DMS153 treated with DMSO at 0.1 percent for 48 hours (cell line): ENCODE measurements around the gene NRXN3.

Source experiments
- DNase-seq: peaks from one replicate; lab custom pipeline; 2025; ENCODE audit not compliant: unreplicated experiment; lab: John Stamatoyannopoulos, UW

NRXN3 gene

DNA sequence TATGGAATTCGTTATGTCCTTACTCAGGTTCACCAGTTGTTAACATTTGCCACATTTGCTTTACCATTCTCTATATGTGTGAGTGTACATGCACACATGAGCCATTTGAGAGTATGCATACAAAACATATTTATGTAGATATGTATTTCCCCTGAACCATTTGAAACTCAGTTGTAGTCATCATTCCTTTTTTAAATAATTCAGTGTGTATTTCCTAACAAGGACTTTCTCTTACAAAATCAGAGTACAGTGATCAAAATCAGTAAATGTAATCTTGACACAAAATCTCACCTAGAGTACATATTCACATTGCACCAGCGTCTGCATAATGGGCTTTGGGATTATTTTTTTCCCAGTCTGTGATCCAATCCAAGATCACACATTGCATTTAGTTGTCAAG, 1656.2 kb downstream of the NRXN3 start:
- DNase-seq = no peak

DNA sequence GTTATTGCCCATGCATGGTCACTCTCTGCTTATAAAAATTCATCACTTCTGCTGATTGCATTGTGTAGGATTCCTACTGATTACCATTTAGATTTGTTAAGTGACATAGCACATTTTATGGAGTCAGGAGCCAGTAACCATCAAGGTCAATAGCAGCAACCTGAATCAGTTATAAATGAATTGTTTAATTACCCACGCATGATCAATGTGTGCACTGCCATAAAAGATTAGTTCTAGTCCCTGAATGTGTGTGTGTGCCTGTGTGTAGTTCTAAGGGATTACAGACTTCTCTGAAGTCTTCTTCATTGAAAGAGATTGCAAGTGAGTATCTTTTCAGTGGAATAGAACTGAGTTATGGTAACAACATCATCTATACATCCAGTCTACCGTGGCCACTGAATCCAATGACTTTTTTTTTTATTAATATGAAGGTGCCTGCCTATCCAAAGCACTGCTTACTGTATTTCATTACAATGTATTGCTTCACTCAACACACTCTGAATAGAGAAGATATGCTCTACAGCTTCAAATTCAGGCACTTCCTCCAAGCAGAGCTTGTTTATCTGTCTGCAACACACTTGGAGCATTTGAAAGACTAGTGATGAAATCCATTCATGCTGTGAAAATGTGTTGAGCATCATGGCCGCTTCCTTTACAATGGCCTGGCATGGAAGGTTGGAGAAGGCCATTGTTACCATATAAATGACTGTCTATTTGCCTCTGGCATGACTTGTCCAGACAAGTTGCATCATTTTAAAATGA, 1659.4 kb downstream of the NRXN3 start:
- no peak for DNase-seq

DNA sequence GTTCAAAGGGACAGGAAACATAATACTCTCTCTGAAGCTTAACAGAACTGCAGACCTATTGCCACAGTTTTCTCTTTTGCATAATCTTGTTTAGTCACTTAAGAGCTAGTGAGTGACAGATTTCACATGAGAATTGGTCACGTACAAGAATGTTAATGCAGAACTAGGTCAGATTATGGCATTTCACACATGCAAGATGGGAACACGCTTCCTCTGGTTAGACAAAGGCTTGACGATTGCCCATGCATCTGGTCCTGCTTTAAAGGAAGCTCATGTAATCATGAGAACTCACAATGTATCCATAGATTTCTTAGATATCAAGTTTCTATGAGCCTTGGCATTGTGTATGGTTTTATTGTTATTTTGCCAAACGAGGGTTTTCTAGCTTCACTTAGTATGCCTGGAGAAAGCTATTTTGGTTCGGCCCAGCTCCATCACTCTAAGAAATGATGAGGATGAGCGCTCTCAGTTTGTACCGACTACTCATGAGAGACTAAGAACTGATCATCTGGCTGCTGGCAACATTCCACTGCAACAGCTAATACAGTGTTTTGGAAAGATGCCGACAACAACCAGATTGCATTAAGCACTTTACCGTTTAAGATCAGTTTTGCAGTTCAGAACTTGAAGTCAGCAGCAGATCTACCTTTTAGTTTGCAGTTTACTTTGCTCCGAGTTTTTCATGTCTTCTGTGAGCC, 1661.2 kb downstream of the NRXN3 start:
- DNase-seq = no peak

- no peak for DNase-seq
Measured at GRCh38 chr14:79833781-79834180, 1663.6 kb downstream of the NRXN3 start.

GRCh38 chr14:79834868-79835267, 1664.7 kb downstream of the NRXN3 start:
- DNase-seq = no peak

GRCh38 chr14:79836577-79836976, 1666.4 kb downstream of the NRXN3 start:
- DNase-seq = no peak

DNA sequence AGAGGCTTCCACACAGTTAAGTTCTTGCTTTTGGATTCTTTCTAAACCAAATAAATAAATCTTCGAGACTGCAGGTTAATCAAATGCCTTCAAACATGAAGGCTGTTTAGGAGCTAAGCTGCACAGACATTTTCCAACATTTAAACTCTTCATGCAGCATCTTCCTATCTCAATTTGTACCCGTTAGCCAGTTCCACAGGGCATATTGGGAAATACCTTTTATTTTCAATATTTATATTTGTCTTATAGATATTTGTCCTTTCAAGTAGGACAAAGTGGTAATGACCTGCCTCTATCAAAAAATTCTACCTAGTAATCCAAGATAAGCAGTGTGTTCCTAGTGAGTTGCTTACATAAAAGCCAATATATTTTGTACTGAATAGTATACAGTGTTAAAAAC, 1667.5 kb downstream of the NRXN3 start:
- no peak for DNase-seq

- no peak for DNase-seq
Measured at GRCh38 chr14:79840103-79840502, 1669.9 kb downstream of the NRXN3 start.

GRCh38 chr14:79840831-79841230, 1670.7 kb downstream of the NRXN3 start:
- DNase-seq = no peak

DNA sequence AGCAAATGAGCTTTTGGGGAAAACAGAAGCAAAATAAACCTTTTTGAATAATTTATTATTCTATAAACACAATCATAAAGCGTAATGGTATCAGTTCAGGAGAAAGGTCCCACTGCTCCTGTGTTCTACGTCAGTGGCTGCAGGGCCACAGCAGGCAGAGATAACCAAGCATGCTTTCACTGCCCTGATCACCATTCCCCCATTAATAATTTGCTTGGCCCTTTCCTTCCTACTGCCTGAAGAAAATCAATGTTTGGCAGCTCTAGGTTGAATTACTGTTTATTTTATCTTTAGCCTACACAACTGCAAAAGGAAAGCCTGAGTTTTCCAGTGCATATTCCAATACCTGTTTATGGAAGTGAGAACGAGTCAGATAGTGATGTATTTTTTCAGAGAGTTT, 1671.3 kb downstream of the NRXN3 start:
- DNase-seq = no peak

- no peak for DNase-seq
Measured at GRCh38 chr14:79842270-79842669, 1672.1 kb downstream of the NRXN3 start.

- DNase-seq = no peak
Measured at GRCh38 chr14:79852950-79853744, 1683.0 kb downstream of the NRXN3 start.

DNA sequence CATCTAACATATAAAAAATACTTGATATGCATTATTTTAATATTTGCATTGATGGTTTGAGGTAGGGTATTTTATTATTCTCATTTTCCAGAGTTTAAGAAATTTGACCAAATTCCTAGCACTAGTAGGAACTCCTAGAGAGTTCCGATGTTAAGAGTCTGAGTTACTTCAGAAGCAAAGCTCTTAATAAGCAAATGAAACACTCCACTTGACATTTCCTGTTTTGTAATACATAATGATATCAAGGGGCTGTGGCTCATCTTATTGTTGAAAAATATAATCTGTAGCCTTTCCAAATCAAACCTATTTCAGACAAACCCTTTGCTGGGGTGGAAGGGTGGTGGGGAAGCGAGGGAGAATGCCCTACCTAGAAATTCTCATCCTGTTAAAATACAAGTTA, 1685.6 kb downstream of the NRXN3 start:
- no peak for DNase-seq

- no peak for DNase-seq
Measured at GRCh38 chr14:79856381-79856780, 1686.2 kb downstream of the NRXN3 start.

GRCh38 chr14:79861111-79861510, 1690.9 kb downstream of the NRXN3 start:
- no peak for DNase-seq

GRCh38 chr14:79862045-79862444, 1691.9 kb downstream of the NRXN3 start:
- DNase-seq = no peak

DNA sequence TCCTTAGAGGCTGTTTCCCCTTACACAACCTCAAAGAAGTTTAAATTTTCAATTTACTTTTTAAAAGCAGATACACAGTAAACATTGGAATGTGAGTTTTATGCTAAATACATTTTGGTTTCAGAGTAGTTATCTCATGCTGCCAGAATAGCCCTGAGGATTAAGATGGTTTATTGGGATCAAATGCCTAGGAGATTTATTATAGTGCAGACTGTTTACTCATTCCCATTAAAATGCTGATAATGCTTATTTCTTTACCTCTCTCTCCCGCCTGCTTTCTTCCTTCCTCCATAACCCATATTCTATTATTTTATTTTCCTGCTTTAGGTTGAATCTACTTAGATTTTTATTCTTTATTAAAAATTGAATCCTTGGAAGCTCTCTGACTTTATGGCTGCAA, 1701.0 kb downstream of the NRXN3 start:
- DNase-seq = no peak

DNA sequence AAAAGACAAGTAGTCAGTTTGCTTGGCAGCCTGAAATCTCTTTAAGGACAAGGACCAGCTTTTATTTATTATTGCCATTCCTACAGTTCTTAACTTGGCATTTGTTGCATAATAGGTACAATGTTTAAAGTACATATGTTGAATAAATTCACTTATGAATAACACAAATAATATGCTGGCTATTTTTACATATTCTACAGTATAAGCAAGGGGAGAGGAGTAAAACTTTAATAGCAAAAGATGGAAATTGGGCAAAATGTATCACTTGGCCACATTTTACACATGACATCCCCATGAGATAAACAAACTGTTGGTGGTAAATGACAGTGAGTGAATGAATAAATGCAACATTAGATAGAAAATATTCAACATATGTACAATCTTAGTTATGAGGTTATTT, 1708.1 kb downstream of the NRXN3 start:
- DNase-seq = no peak

GRCh38 chr14:79878785-79879184, 1708.6 kb downstream of the NRXN3 start:
- DNase-seq = no peak

GRCh38 chr14:79881299-79881698, 1711.1 kb downstream of the NRXN3 start:
- no peak for DNase-seq

GRCh38 chr14:79890527-79890926, 1720.4 kb downstream of the NRXN3 start:
- no peak for DNase-seq

DNA sequence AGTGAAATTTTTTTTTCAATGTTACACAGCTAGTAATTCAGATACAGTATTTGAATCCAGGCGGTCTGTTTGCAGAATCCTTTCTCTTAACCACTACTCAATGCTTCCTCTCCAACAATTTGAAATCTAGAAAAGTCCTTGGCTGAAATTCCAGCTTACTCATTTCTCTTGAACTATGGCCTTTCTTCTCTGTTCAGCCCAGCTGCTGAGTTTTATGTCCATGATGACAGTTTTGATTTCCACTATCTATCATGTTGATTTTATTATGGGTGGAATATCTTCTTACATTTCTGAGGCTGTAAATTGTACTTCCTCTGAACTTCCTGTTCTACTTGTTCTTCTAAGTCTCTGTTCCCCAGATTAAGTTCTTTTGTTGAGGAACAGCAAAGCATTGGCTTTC, 1725.8 kb downstream of the NRXN3 start:
- no peak for DNase-seq
